ENCODE results near the gene PIP5KL1.

- TF ChIP-seq, protein P1, sequence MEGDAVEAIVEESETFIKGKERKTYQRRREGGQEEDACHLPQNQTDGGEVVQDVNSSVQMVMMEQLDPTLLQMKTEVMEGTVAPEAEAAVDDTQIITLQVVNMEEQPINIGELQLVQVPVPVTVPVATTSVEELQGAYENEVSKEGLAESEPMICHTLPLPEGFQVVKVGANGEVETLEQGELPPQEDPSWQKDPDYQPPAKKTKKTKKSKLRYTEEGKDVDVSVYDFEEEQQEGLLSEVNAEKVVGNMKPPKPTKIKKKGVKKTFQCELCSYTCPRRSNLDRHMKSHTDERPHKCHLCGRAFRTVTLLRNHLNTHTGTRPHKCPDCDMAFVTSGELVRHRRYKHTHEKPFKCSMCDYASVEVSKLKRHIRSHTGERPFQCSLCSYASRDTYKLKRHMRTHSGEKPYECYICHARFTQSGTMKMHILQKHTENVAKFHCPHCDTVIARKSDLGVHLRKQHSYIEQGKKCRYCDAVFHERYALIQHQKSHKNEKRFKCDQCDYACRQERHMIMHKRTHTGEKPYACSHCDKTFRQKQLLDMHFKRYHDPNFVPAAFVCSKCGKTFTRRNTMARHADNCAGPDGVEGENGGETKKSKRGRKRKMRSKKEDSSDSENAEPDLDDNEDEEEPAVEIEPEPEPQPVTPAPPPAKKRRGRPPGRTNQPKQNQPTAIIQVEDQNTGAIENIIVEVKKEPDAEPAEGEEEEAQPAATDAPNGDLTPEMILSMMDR (conservative IDR thresholded peaks at IDR 0.05; ENCODE audit: low read depth in 2 of 2), result no peak
- TF ChIP-seq, protein P2, sequence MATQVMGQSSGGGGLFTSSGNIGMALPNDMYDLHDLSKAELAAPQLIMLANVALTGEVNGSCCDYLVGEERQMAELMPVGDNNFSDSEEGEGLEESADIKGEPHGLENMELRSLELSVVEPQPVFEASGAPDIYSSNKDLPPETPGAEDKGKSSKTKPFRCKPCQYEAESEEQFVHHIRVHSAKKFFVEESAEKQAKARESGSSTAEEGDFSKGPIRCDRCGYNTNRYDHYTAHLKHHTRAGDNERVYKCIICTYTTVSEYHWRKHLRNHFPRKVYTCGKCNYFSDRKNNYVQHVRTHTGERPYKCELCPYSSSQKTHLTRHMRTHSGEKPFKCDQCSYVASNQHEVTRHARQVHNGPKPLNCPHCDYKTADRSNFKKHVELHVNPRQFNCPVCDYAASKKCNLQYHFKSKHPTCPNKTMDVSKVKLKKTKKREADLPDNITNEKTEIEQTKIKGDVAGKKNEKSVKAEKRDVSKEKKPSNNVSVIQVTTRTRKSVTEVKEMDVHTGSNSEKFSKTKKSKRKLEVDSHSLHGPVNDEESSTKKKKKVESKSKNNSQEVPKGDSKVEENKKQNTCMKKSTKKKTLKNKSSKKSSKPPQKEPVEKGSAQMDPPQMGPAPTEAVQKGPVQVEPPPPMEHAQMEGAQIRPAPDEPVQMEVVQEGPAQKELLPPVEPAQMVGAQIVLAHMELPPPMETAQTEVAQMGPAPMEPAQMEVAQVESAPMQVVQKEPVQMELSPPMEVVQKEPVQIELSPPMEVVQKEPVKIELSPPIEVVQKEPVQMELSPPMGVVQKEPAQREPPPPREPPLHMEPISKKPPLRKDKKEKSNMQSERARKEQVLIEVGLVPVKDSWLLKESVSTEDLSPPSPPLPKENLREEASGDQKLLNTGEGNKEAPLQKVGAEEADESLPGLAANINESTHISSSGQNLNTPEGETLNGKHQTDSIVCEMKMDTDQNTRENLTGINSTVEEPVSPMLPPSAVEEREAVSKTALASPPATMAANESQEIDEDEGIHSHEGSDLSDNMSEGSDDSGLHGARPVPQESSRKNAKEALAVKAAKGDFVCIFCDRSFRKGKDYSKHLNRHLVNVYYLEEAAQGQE (IDR thresholded peaks at IDR 0.05; ENCODE audit: unreplicated experiment), result no peak
- TF ChIP-seq POLR2AphosphoS5 (IDR thresholded peaks at IDR 0.05; ENCODE audit: low read depth), result no peak
- no peak for TF ChIP-seq EZH2 (IDR thresholded peaks at IDR 0.05; ENCODE audit: low read depth, unreplicated experiment)
- no peak for TF ChIP-seq EZH2phosphoT487 (IDR thresholded peaks at IDR 0.05; ENCODE audit: unreplicated experiment)
- no peak for TF ChIP-seq NANOG (IDR thresholded peaks at IDR 0.05; ENCODE audit: borderline replicate concordance)
- TF ChIP-seq STAT1 (IDR thresholded peaks at IDR 0.05; ENCODE audit: unreplicated experiment), result no peak
- no peak for TF ChIP-seq JUNB (IDR thresholded peaks at IDR 0.05; ENCODE audit: unreplicated experiment)
Observed at GRCh38 chr9:127924736-127925444, 5.7 kb downstream of the PIP5KL1 start.
